Esophagus muscularis mucosa (tissue), 4 donors: ENCODE data around the gene PAWR. TPM values are rescaled to one million over a fixed set of nuclear protein-coding genes. Genes with fewer than 3 reads are reported as not detected.

Experiments
- DNase-seq: peaks from one replicate; pipeline ENCODE4 v3.0.0-alpha.2; 2017; ENCODE audit errors: extremely low spot score
- H3K27ac ChIP-seq, 4 donors: fragments of 200-600 bp; sonication (generic); replicated peaks in 1 of 4; 1 replicate in 3 of 4; 2 replicates in 1 of 4; pipeline ENCODE4 v1.5.1; 2016 to 2019; ENCODE audit warnings: mild to moderate bottlenecking in 1 of 4
- H3K27me3 ChIP-seq, 4 donors: fragments of 200-600 bp; sonication (generic); one replicate each; pipeline versions ENCODE4 v1.5.1 to v1.6.0; 2016 to 2019
- H3K36me3 ChIP-seq, 4 donors: fragments of 200-600 bp; sonication (generic); one replicate each; pipeline ENCODE4 v1.5.1; 2016 to 2019
- H3K4me1 ChIP-seq, 4 donors: fragments of 200-600 bp; sonication (generic); one replicate each; pipeline ENCODE4 v1.5.1; 2016 to 2019
- H3K4me3 ChIP-seq, 4 donors: fragments of 200-600 bp; sonication (generic); 1 replicate in 2 of 4; 2 replicates in 2 of 4; pipeline ENCODE4 v1.5.1; 2016 to 2019; ENCODE audit warnings: mild to moderate bottlenecking in 4 of 4, moderate library complexity in 1 of 4
- H3K9me3 ChIP-seq, 4 donors: fragments of 200-600 bp; sonication (generic); 1 replicate in 3 of 4; 2 replicates in 1 of 4; pipeline ENCODE4 v1.5.1; 2016 to 2019
- CTCF ChIP-seq, 3 experiments: fragments of 200-600 bp in 2 of 3; fragments of 450-650 bp in 1 of 3; sonication (generic) in 2 of 3; IDR thresholded peaks; one replicate each; pipeline ENCODE4 v1.5.1; 2017 to 2019; ENCODE audit warnings: antibody characterized with exemption in 3 of 3, mild to moderate bottlenecking in 2 of 3, moderate library complexity in 1 of 3
- EP300 ChIP-seq: sonication (generic); formaldehyde crosslinking; IDR thresholded peaks from one replicate; pipeline ENCODE4 v1.6.1; 2017; ENCODE audit warnings: antibody characterized with exemption
- POLR2A ChIP-seq: fragments of 450-650 bp; IDR thresholded peaks from one replicate; pipeline ENCODE4 v1.6.1; 2017; ENCODE audit warnings: antibody characterized with exemption, moderate library complexity, mild to moderate bottlenecking, low read depth
- POLR2AphosphoS5 ChIP-seq, 2 donors: sonication (generic); formaldehyde crosslinking; IDR thresholded peaks; one replicate each; pipeline ENCODE4 v1.6.1; 2017; ENCODE audit warnings: antibody characterized with exemption in 2 of 2
- WGBS: methylation state at CpG from one replicate; pipeline ENCODE4 v1.1.5; 2018; 5-methylcytosine and 5-hydroxymethylcytosine counted together
- intact Hi-C: fragments of 100-400 bp; cut with DNase I; formaldehyde crosslinking; loops from one replicate; pipeline ENCODE4 v1.15.1; 2023
- total RNA-seq, 4 donors: library from RNA; depleted of rRNA; stranded (reverse); fragments of >200 nt; gene quantifications; one replicate each; pipeline versions ENCODE4 v1.1.0 to v1.2.1, GENCODE V29; 2016

The PAWR gene
- total RNA-seq, 4 donors from 2014 or later: 63.1 to 127 (median 97.9) TPM

GRCh38 chr12:79563021-79563740 lies 127.6 kb downstream of the PAWR start:
- TF ChIP-seq POLR2A (no peak), CTCF (IDR thresholded peaks at IDR 0.05) (no peak), POLR2AphosphoS5 (IDR thresholded peaks at IDR 0.05) (no peak), EP300 (no peak)
- Histone ChIP-seq H3K4me1 (peaks cover 0 to 24% (median 17%) of the 10 kb centered on the region in 4 donors), H3K9me3 (peaks cover 0 to 12% (median 4%) of the 10 kb centered on the region in 4 donors), H3K27ac (no peak overlapping the region), H3K36me3 (peaks cover 0 to 30% (median 12%) of the 10 kb centered on the region in 4 donors), H3K4me3 (no peak overlapping the region), H3K27me3 (no peaks in the 10 kb centered on the region)
- DNase-seq: no peak
- WGBS: 81% methylated on average over 3 of the region's 3 CpGs
- intact Hi-C loops: no loop called here

GRCh38 chr12:79561401-79562132 lies 129.2 kb downstream of the PAWR start:
- peaks cover 0 to 30% (median 12%) of the 10 kb centered on the region in 4 donors for H3K36me3 ChIP-seq
- no peak overlapping the region for H3K27ac ChIP-seq

GRCh38 chr12:79560225-79560889 lies 130.4 kb downstream of the PAWR start:
- intact Hi-C loops: no loop called here
- 77% methylated on average over 6 of the region's 6 CpGs for WGBS
- DNase-seq: no peak
- H3K36me3 ChIP-seq: peaks cover 0 to 25% (median 9%) of the 10 kb centered on the region in 4 donors
- TF ChIP-seq EP300: no peak
- no peak for TF ChIP-seq CTCF (IDR thresholded peaks at IDR 0.05)
- no peak for TF ChIP-seq POLR2AphosphoS5 (IDR thresholded peaks at IDR 0.05)
- no peak for TF ChIP-seq POLR2A
- no peaks in the 10 kb centered on the region for H3K27me3 ChIP-seq
- no peak overlapping the region for H3K4me3 ChIP-seq
- H3K27ac ChIP-seq: no peak overlapping the region
- peaks cover 8 to 48% (median 37%) of the 10 kb centered on the region in 4 donors for H3K4me1 ChIP-seq
- peaks cover 0 to 12% (median 4%) of the 10 kb centered on the region in 4 donors for H3K9me3 ChIP-seq

More at GRCh38 chr12:79561401-79562132, 129.2 kb downstream of the PAWR start:
- no peak for DNase-seq
- intact Hi-C loops: no loop called here
- TF ChIP-seq POLR2AphosphoS5 (IDR thresholded peaks at IDR 0.05): no peak
- TF ChIP-seq POLR2A: no peak
- no peak for TF ChIP-seq EP300
- no peak for TF ChIP-seq CTCF (IDR thresholded peaks at IDR 0.05)
- 96% methylated on average over 25 of the region's 35 CpGs for WGBS
- no peak overlapping the region for H3K4me3 ChIP-seq
- peaks cover 0 to 12% (median 4%) of the 10 kb centered on the region in 4 donors for H3K9me3 ChIP-seq
- no peaks in the 10 kb centered on the region for H3K27me3 ChIP-seq
- peaks cover 8 to 37% (median 33%) of the 10 kb centered on the region in 4 donors for H3K4me1 ChIP-seq

- H3K9me3 ChIP-seq: peaks cover 0 to 12% (median 4%) of the 10 kb centered on the region in 4 donors
- H3K27ac ChIP-seq: no peak overlapping the region
- DNase-seq: no peak
- intact Hi-C loops: loop anchor here (5.0 to 10.0 kb wide), 2 partner anchors 625 to 708 kb away; no protein-coding TSS in a partner anchor
- no peaks in the 10 kb centered on the region for H3K27me3 ChIP-seq
- no peak overlapping the region for H3K4me3 ChIP-seq
- TF ChIP-seq CTCF (IDR thresholded peaks at IDR 0.05) (no peak), POLR2A (no peak), EP300 (no peak), POLR2AphosphoS5 (IDR thresholded peaks at IDR 0.05) (no peak)
- peaks cover 8 to 48% (median 37%) of the 10 kb centered on the region in 4 donors for H3K4me1 ChIP-seq
- WGBS: 73% methylated on average over 2 of the region's 2 CpGs
- H3K36me3 ChIP-seq: peaks cover 0 to 18% (median 6%) of the 10 kb centered on the region in 4 donors
Measured at GRCh38 chr12:79559591-79559990, 131.2 kb downstream of the PAWR start.
